ENCODE measurements around the gene LILRB3.
A peak's percentile ranks its signal among the peaks of the same experiment; 100 is the strongest.
"Not testable (repeated sequence)": the region's sequence is repeated elsewhere in the genome, so short reads cannot be mapped to it uniquely, and the experiment has no call there.

The LILRB3 gene

GRCh38 chr19:54209058-54209810, 13.6 kb downstream of the LILRB3 start:
- DNase-seq = no peak

- DNase-seq = no peak
These were observed 14.1 kb downstream of the LILRB3 start for GRCh38 chr19:54208784-54209057.

DNA sequence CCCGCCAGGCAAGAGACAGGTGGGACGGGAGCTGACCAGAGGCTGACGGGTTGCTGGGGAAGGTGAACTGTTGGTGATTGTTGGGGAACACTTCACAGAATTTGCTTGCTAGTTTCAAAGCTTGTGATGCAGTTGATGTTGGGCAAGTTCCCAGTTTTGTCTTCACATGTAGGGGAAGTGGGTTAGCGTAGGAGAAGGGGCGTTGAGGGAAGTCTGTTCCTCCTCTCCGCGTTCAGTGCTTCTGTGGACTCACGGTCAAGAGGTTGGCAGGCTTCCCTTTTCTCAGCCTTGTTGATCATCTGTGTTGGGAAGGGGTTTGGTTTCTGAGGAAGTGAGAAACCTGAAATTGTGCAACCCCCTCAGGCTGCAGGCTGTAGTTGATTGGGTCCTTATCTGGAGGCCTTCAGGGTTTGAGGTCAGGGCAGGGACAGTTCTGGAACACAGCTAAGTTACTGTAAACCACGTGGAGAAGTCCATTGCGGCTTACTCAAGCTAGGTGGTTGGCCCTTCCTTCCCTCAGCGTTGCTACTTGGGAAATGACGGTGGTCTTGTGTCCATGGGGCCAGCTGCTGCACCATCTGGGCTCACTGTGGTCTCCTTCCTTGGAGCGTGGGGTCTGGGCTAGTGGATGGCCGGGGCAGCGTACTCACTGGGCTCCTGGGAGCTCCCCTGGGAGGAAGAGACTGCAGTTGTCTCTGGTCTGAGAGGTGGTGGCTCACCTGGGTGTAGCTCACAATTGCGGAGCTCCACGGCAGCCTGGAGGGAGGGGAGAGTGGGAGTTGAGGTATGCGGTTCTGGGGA, 14.6 kb downstream of the LILRB3 start:
- no peak for DNase-seq

- DNase-seq = no peak
These were observed 15.2 kb downstream of the LILRB3 start for GRCh38 chr19:54207676-54207982.

DNA sequence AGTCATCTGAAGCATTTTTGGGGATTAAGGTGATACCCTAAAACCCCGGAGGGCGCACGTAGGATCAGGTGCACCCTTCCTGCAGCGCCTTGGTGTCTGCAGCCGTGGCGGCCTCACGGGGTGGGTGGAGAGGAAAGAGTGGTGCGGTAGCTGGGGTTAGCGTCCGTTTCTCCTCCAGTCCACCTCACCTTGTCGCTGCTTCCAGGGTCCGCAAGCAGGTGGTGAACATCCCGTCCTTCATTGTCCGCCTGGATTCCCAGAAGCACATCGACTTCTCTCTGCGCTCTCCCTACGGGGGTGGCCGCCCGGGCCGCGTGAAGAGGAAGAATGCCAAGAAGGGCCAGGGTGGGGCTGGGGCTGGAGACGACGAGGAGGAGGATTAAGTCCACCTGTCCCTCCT, 15.6 kb downstream of the LILRB3 start:
- not testable (repeated sequence) for DNase-seq

GRCh38 chr19:54206831-54207177, 16.0 kb downstream of the LILRB3 start:
- no peak for DNase-seq

GRCh38 chr19:54206030-54206830, 16.6 kb downstream of the LILRB3 start:
- DNase-seq = no peak

DNA sequence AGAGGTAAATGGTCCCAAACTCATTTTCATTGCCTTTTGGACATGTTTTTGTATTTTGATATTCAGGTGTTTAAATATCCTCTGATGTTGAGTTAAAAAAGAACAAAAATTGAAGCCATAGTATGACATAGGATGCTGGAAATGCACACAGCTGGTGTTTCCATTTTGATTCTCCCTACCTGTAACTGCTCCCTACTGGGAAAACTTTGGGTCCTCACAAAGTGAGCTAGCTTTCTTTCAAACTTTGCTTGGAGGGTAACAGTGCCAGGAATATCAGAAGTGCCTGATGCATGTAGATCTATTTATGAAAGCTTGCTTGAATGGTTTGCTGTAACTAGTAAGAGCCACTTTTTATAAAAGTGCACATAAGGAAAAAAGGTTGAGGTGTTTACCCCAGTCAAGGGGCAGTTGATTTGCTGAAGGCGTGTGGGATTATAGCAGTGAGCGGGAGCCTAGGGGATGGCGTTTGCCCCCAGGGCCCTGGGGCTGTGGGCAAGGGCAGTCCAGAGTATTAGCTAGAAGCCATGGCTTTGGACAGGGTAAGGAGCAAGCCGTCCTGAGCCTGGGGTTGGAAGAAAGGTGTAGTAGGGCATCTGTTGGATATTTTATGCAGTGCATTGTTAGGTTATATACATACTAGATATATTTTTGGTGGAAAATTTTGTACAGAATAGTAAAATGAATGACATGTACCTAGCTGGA, 17.9 kb downstream of the LILRB3 start:
- DNase-seq = no peak

- DNase-seq = no peak
These were observed 19.6 kb downstream of the LILRB3 start for GRCh38 chr19:54203151-54203611.

- DNase-seq = no peak
These were observed 20.8 kb downstream of the LILRB3 start for GRCh38 chr19:54201980-54202379.

DNA sequence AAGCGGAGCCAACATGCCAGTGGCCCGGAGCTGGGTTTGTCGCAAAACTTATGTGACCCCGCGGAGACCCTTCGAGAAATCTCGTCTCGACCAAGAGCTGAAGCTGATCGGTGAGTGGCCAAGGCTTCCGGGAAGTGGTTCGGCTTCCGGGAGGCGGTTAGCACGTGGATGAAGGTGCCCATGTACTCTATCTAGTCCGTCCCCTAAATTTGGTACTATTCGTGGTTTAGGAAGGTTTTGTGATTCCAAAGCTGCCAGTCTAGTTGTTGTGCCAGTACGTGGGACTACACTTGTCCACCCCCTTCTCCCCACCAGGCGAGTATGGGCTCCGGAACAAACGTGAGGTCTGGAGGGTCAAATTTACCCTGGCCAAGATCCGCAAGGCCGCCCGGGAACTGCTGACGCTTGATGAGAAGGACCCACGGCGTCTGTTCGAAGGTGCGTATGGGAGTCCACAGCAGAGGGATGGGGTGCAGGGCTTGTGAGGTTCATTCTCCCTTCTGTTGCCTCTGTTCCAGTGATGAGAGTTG, 21.6 kb downstream of the LILRB3 start:
- DNase-seq = no peak

DNA sequence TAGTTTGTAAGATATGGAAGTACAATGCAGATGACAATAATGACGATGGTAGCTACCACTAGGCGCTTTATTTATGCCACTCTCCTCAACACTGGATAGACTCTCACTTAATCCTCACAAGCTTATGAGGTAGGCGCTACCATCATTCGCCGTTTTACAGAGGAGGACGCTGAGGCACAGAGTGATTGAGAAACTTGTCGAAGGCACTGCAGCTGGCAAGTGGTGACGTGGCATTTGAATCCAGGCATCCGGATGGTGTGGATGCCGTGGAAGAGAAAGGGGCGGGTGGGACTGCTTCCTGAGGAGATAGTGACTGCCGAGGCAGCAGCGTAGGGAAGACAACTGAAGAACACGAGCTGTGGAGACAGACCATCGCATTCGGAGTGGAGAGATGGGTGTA, 23.4 kb downstream of the LILRB3 start:
- no peak for DNase-seq

DNA sequence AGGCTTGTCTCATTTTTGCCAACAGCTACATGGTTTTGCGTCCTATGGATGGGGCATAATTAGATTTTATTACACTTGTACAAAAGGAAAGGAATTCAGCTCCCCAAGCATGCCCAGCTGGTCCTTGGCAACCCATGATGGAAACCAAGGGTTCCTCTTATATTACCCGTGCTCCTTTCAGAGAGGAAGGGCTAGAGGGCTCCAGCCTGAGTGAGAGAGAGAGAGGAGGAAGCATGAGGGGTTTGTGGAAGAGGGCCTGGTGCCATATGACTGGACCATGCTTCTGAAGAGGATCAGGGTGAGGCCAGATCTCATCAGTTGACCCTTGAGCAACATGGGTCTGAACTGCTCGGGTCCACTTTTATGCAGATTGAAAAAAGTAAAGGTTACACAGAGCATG, 25.7 kb downstream of the LILRB3 start:
- DNase-seq = no peak

- no peak for DNase-seq
These were observed 26.3 kb downstream of the LILRB3 start for GRCh38 chr19:54196536-54196935.

DNA sequence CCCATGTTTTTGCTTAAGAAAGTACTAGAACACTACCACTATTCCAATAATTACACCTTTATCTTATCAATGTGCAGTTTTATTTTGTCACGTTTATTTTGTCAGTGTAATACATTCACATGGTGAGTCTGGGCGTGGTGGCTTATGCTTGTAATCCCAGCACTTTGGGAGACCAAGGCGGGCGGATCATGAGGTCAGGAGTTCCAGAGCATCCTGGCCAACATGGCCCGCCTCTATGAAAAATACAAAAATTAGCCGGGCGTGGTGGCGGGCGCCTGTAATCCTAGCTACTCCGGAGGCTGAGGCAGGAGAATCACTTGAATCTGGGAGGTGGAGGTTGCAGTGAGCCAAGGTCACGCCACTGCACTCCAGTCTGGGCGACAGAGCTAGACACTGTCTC, 28.3 kb downstream of the LILRB3 start:
- DNase-seq = not testable (repeated sequence)

GRCh38 chr19:54193011-54193410, 29.8 kb downstream of the LILRB3 start:
- DNase-seq = no peak

DNA sequence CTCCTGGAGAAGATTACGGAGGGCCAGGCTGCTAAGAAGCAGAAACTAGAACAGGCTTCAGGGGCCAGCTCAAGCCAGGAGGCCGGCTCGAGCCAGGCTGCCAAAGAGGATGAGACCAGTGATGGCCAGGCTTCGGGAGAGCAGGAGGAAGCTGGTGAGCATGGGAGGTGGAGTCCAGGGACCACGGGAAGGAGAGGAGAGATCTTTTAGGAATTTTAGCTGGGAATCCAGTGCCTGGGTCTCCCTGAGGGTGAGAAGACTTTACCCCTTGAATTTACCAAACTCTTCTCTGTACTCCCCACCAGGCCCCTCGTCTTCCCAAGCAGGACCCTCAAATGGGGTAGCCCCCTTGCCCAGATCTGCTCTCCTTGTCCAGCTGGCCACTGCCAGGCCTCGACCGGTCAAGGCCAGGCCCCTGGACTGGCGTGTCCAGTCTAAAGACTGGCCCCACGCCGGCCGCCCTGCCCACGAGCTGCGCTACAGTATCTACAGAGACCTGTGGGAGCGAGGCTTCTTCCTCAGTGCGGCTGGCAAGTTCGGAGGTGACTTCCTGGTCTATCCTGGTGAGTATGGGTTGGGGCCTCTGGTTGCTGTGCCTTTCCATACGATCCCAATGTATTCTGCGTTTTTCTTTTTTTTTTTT, 30.9 kb downstream of the LILRB3 start:
- no peak for DNase-seq

- peak; percentile 30 for DNase-seq
These were observed 31.6 kb downstream of the LILRB3 start, which contains the start of gene TSEN34 for GRCh38 chr19:54191011-54191810. Gene TSEN34, plus strand, starts transcription at chr19:54191308. Its CDS starts 57 bp downstream, at chr19:54191365.

DNA sequence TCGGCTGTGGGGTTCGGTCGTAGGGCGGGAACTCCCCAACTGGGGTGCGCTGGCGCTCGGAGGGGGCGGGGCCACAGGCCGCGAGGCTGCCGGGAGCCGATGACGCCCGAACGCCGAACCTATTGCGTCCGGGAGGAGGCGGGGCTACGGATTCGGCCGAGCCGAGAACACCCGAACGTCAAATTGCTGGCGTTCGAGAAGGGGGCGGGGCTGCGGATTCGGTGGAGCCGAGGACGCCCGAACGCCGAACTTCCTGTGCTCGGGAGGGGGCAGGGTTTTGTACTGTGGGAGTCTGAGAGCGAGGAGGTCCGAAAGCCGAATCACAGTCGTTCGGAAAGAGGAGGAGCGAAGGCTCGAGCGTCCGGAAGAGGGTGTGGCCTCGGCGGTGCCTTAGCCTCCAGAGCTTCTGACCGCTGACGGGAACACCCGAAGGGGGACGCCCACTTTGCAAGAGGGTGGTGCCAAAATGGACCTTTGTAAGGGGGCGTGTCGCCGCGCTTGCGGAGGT, 32.2 kb downstream of the LILRB3 start:
- peak; percentile 96 for DNase-seq

GRCh38 chr19:54189735-54190502, 32.9 kb downstream of the LILRB3 start:
- peak; percentile 94 for DNase-seq

Measured in NCI-H1417 treated with DMSO at 0.1 percent for 48 hours (cell line).